GM18870 (cell line): ENCODE results near the gene STKLD1.
"Not testable (repeated sequence)": the region's sequence is repeated elsewhere in the genome, so short reads cannot be mapped to it uniquely, and the experiment has no call there.

Experiments
- ATAC-seq: cut with Tn5 transposase; IDR thresholded peaks from one replicate; pipeline ENCODE4 v1.9.1; 2021; ENCODE audit warnings: moderate library complexity; ENCODE audit not compliant: unreplicated experiment

STKLD1 gene

DNA sequence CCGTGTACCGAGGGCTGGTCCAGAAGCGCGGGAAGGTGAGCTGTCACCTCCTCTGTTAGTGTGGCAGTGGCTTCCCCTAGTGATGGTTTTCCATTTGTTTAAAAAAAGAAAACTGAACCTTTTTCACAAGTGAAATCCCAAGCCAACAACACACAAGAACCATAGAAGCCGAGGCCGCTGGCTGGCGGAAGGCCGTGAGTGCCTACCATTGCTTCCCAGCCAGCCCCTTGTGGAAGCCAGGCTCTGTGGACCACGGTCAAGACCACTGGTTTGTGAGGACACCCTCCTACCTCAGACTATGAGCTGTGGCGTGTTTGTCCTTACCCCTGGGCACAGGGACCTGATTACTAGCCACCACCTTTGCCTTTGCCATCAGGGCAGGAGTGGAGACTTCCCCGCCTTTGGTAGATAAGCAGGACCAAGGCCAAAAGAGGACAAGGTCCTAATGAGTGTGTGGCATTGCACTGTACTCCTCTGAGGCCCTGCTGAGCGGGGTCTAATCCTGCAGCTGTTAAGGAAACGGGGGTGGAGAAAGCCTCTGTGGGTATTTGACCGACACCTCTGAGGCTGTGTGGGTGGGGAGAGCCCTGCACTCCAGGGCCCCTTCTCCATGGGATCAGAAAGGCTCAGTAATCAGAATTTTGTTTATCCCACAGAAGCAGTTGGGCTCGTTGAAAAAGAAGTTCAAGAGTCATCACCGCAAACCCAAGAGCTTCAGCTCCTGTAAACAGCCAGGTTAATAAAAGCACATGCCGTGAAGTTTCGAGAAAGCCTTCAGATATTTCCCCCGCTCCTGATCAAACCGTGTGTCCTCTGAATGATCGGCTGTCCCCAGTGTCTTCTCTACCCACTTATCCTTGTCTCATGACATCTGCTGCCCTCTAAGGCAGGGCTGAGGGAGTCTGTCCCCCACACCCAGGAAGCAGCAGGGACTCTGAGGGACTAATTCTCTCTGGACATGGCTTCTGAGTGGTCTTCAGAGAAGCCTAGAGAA lies 15.5 kb upstream of the STKLD1 start:
- ATAC-seq, result no peak

- no peak for ATAC-seq
These were observed 14.6 kb upstream of the STKLD1 start for GRCh38 chr9:133361507-133362092.

GRCh38 chr9:133362359-133363044 lies 13.7 kb upstream of the STKLD1 start:
- no peak for ATAC-seq

- no peak for ATAC-seq
These were observed 9.7 kb upstream of the STKLD1 start for GRCh38 chr9:133366435-133366834.

- no peak for ATAC-seq
These were observed 8.9 kb upstream of the STKLD1 start for GRCh38 chr9:133367221-133367620.

DNA sequence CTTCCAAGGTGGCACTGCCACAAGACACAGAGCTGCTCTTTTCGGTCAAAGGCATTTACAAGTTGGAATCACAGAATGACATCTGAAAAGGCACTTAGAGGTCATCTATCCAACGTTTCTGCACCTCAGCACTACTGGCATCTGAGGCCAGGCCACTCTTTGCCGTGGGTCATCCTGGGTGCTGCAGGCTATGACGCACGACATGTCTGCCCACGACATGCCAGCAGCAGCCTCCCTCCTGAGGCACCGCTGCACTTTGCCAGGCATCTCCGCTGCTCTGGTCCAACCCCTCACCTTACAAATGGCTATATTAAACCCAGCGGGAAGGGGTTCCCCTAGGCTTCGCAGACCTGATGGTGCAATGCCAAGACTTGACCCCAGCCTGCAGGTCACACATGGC lies 8.4 kb upstream of the STKLD1 start:
- ATAC-seq, result no peak

DNA sequence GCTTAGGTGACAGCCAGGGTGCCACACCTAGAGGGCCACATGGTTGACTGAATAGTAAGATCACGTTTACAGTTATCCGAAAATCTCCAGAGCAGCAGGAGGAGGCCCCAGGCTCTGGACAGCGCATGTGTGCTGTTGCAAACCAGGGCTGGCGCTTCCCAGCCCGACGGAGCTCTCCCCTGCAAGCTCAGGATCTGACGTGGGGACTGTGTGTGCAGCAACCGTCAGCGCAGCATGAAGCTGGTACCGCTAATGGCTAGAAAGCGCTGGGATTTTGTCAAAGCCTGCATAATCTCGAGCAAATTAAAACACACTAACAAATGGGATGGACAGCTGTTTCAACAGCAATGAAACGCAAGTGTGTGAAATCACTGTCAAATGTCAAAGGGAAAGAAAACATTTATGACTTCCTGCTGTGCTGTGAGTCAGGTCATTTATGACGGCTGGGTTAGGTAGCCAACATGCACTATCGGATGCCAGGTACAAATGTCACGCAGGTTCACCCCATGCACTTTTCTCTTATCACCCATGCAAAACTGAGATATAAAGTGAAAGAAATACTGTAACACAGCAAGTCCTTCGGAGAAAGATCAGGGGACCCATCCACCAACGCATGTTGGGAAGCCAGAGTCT lies 7.8 kb upstream of the STKLD1 start:
- ATAC-seq, result no peak

DNA sequence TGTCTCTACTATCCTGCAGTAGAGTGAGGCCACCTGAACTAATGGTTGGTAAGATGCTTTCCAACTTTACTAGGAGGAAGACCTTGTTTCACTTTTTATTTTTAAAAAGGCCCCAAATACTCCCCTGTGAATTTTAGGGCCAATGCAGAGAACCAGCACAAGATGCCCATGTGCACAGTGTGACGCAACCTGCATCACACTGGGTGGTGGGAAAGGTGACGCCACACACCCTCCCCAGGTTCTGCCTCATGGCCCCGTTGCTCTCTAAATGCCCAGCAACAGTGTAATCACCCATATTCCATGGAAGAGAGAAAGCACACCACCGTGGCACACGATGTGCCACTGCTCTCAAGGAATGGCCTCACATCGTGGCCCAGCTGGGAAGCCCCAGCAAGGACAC lies 6.7 kb upstream of the STKLD1 start:
- no peak for ATAC-seq

- ATAC-seq, result no peak
These were observed 6.2 kb upstream of the STKLD1 start for GRCh38 chr9:133369933-133370332.

GRCh38 chr9:133370685-133371084 lies 5.5 kb upstream of the STKLD1 start:
- ATAC-seq, result no peak

- no peak for ATAC-seq
These were observed 4.9 kb upstream of the STKLD1 start for GRCh38 chr9:133371261-133371711.

GRCh38 chr9:133372144-133372543 lies 4.0 kb upstream of the STKLD1 start:
- ATAC-seq, result no peak

GRCh38 chr9:133374612-133375115 lies 1.5 kb upstream of the STKLD1 start:
- ATAC-seq, result no peak

DNA sequence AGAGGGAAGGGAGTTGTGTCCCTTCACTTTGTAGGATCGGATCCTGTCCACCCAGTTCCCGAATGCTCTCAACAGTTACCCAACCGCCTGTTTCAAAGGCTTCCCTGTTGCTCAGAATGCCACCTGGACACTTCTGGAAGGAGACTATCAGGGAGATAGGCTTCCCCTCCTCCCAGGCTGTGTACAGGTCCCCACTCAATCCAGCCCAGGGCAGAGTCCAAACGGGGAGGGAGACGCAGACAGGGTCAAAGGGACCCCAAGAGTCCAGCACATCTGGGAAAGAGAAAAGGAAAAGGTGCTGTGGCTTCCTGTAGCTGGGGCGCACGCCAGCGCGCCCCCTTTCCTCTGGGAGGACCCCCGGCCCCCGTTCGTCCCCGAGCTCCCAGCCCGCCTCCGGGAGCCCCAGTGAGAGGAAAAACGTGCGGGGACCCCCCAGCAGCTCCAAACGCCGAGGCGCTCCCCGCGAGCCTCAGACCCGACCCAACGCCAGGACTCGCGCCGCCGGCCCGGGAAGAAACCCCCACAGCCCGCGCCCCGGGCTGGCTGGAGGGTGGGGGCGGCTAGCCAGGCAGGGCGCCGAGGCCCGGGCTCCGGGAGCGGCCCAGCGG lies 946 bp upstream of the STKLD1 start:
- no peak for ATAC-seq

DNA sequence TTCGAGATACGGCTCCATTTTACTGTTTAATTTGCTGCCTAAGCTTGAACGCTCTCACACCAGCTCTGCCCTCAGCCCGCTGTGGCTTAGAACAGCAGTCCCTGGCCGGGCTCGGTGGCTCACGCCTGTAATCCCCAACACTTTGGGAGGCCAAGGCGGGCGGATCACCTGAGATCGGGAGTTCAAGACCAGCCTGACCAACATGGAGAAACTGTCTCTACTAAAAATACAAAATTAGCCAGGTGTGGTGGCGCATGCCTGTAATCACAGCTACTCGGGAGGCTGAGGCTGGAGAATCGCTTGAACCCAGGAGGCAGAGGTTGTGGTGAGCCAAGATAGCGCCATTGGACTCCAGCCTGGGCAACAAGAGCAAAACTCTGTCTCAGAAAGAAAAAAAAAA lies 1.1 kb downstream of the STKLD1 start:
- ATAC-seq, result not testable (repeated sequence)

DNA sequence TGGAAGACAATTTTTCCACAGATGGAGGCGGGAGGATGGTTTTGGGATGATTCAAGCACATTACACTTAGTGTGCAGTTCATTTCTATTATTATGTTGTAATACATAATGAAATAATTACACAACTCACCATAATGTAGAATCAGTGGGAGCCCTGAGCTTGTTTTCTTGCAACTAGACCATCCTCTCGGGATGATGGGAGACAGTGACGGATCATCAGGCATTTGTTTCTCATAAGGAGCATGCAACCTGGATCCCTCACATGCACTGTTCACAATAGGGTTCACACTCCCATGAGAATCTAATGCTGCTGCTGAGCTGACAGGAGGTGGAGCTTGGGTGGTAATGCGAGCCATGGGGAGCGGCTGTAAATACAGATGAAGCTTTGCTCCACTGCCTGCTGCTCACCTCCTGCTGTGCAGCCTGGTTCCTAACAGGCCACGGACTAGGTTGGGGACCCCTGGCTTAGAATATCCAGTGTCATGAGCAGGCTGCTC lies 1.6 kb downstream of the STKLD1 start:
- ATAC-seq, result no peak

- ATAC-seq, result no peak
These were observed 2.3 kb downstream of the STKLD1 start for GRCh38 chr9:133378408-133378962.

GRCh38 chr9:133379153-133380086 lies 3.3 kb downstream of the STKLD1 start:
- no peak for ATAC-seq

DNA sequence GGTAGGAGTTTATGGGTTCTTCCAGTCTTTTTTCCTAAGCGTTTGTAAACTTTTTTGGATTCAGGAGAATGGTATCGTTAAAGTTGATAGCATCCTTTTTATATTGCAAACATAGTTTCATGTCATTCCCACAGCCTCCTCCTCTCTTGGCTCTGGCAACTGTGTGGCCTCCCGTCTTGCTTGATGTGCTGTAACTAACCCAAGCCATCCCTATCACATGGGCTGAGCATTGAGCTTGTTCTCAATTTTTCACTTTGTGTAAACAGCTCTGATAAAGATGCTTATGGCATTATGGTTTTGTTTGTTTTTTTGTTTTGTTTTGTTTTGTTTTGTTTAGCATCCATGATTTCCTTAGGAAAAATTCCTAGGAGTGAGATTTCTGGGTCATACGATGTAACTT lies 4.6 kb downstream of the STKLD1 start:
- no peak for ATAC-seq
